ENCODE data around the gene ADGRL1.

DNA sequence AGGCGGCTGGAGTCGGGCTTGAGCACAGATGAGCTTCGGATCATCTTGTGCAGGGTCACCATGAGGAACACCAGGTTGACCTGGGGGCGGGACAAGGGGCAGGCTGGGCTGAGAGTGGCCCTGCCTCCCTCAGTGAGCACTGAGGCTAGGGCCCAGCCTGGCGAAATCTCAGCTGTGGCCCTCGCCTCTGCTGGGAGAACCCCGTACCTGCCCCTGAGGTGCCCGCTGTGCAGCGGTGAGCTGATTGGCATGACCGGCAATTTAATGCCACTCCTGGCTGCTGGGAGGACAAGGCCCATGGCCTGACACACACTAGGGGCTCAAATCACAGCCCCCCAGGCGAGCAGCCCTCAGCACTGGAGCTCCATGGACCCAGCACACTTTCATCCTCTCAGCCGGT lies 49.8 kb downstream of the ADGRL1 start:
- no peak for TF ChIP-seq POLR2A (IDR thresholded peaks at IDR 0.05)
- TF ChIP-seq, protein P1, sequence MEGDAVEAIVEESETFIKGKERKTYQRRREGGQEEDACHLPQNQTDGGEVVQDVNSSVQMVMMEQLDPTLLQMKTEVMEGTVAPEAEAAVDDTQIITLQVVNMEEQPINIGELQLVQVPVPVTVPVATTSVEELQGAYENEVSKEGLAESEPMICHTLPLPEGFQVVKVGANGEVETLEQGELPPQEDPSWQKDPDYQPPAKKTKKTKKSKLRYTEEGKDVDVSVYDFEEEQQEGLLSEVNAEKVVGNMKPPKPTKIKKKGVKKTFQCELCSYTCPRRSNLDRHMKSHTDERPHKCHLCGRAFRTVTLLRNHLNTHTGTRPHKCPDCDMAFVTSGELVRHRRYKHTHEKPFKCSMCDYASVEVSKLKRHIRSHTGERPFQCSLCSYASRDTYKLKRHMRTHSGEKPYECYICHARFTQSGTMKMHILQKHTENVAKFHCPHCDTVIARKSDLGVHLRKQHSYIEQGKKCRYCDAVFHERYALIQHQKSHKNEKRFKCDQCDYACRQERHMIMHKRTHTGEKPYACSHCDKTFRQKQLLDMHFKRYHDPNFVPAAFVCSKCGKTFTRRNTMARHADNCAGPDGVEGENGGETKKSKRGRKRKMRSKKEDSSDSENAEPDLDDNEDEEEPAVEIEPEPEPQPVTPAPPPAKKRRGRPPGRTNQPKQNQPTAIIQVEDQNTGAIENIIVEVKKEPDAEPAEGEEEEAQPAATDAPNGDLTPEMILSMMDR (IDR thresholded peaks at IDR 0.05), result no peak
- no peak for TF ChIP-seq POLR2AphosphoS5 (IDR thresholded peaks at IDR 0.05)
